Neural cell (in vitro differentiated cells): ENCODE data around the gene LMOD3. TPM values are rescaled to one million over a fixed set of nuclear protein-coding genes. Genes with fewer than 3 reads are reported as not detected.
A peak's percentile ranks its signal among the peaks of the same experiment; 100 is the strongest.

Experiments used
- H2AFZ ChIP-seq: fragments of 200-600, 300-800 bp; sonication (generic), shearing (Covaris generic); 2 replicates; pipeline ENCODE4 v1.6.0; 2014; ENCODE audit warnings: low read depth, mild to moderate bottlenecking, antibody characterized with exemption, low read length, moderate library complexity
- H3F3A ChIP-seq: fragments of 200-600 bp; shearing (Covaris generic); 2 replicates; pipeline ENCODE4 v1.6.1; 2016; ENCODE audit warnings: mild to moderate bottlenecking, moderate library complexity, mixed read lengths, antibody characterized with exemption, low read length; ENCODE audit not compliant: insufficient read depth, poor library complexity, severe bottlenecking
- H3K27ac ChIP-seq: fragments of 200-600, 300-800 bp; sonication (generic), shearing (Covaris generic); 2 replicates; pipeline ENCODE4 v1.5.1; 2014; ENCODE audit warnings: mild to moderate bottlenecking, low read length, moderate library complexity
- H3K27me3 ChIP-seq: fragments of 300-800, 200-600 bp; sonication (generic), shearing (Covaris generic); 2 replicates; pipeline ENCODE4 v1.6.0; 2014; ENCODE audit warnings: mild to moderate bottlenecking, low read depth, low read length, moderate library complexity; ENCODE audit not compliant: insufficient read depth
- H3K36me3 ChIP-seq: fragments of 300-800, 200-600 bp; sonication (generic), shearing (Covaris generic); 2 replicates; pipeline ENCODE4 v1.5.1; 2014; ENCODE audit warnings: mild to moderate bottlenecking, antibody characterized with exemption, low read length, moderate library complexity; ENCODE audit not compliant: insufficient read depth
- H3K4me2 ChIP-seq: fragments of 300-800, 200-600 bp; sonication (generic), shearing (Covaris generic); 2 replicates; pipeline ENCODE4 v1.6.0; 2014; ENCODE audit warnings: mild to moderate bottlenecking, low read length
- H3K4me3 ChIP-seq: fragments of 300-800, 200-600 bp; sonication (generic), shearing (Covaris generic); 2 replicates; pipeline ENCODE4 v1.5.1; 2014; ENCODE audit warnings: mild to moderate bottlenecking, low read length, moderate library complexity
- H3K79me2 ChIP-seq: fragments of 200-600 bp; shearing (Covaris generic); replicated peaks from 2 replicates; pipeline ENCODE4 v1.6.0; 2014; ENCODE audit warnings: mild to moderate bottlenecking, low read length, moderate library complexity; ENCODE audit not compliant: insufficient read depth
- H3K9ac ChIP-seq: fragments of 300-800, 200-600 bp; sonication (generic), shearing (Covaris generic); 2 replicates; pipeline ENCODE4 v1.6.1; 2016; ENCODE audit warnings: mild to moderate bottlenecking, low read length, mixed read lengths
- H3K9me2 ChIP-seq: fragments of 200-600 bp; shearing (Covaris generic); 2 replicates; pipeline ENCODE4 v1.6.1; 2016; ENCODE audit warnings: mild to moderate bottlenecking, low read length, mixed read lengths; ENCODE audit not compliant: insufficient read depth
- H3K9me3 ChIP-seq: fragments of 200-600, 300-800 bp; sonication (generic), shearing (Covaris generic); 2 replicates; pipeline ENCODE4 v1.6.1; 2016; ENCODE audit warnings: mild to moderate bottlenecking, mixed run types, low read length, moderate library complexity, mixed read lengths
- H4K20me1 ChIP-seq: fragments of 200-600 bp; shearing (Covaris generic); 2 replicates; pipeline ENCODE4 v1.6.1; 2016; ENCODE audit warnings: mild to moderate bottlenecking, mixed run types; ENCODE audit not compliant: insufficient read depth
- EP300 ChIP-seq: fragments of 450-650 bp; conservative IDR thresholded peaks from 2 replicates; pipeline ENCODE4 v1.6.1; 2014; ENCODE audit warnings: antibody characterized with exemption, mild to moderate bottlenecking, moderate library complexity; ENCODE audit not compliant: poor library complexity, severe bottlenecking
- EZH2 ChIP-seq: fragments of 200-600, 300-800 bp; shearing (Covaris generic), sonication (generic); IDR thresholded peaks from 2 replicates; pipeline ENCODE4 v1.6.1; 2014; ENCODE audit warnings: antibody characterized with exemption, low read length, borderline replicate concordance, mild to moderate bottlenecking; ENCODE audit not compliant: insufficient read depth, poor library complexity, severe bottlenecking
- MXI1 ChIP-seq: fragments of 450-650 bp; conservative IDR thresholded peaks from 2 replicates; pipeline ENCODE4 v1.6.1; 2014; ENCODE audit warnings: antibody characterized with exemption, mild to moderate bottlenecking; ENCODE audit not compliant: poor library complexity, severe bottlenecking
- POLR2AphosphoS5 ChIP-seq: IDR thresholded peaks from 2 replicates; pipeline ENCODE4 v1.6.1; 2012
- RAD21 ChIP-seq: fragments of 450-650 bp; conservative IDR thresholded peaks from 2 replicates; pipeline ENCODE4 v1.6.1; 2014; ENCODE audit warnings: antibody characterized with exemption, mild to moderate bottlenecking, moderate library complexity
- SMC3 ChIP-seq: fragments of 450-650 bp; conservative IDR thresholded peaks from 2 replicates; pipeline ENCODE4 v1.6.1; 2014; ENCODE audit warnings: antibody characterized with exemption, mild to moderate bottlenecking, moderate library complexity; ENCODE audit not compliant: poor library complexity
- TAF1 ChIP-seq: IDR thresholded peaks from 2 replicates; pipeline ENCODE4 v1.6.1; 2012; ENCODE audit warnings: low read depth
- polyA plus RNA-seq: library from polyadenylated mRNA; depleted of rRNA; stranded (reverse); fragments of >200 nt; gene quantifications from 2 replicates; pipeline ENCODE4 v1.2.3, GENCODE V29; 2014
- TF ChIP-seq, protein P1 (sequence below): IDR thresholded peaks from 2 replicates; pipeline ENCODE4 v1.6.1; 2012; ENCODE audit warnings: borderline replicate concordance
- TF ChIP-seq, protein P2 (sequence below): fragments of 450-650 bp; IDR thresholded peaks from 2 replicates; pipeline ENCODE4 v1.5.1; 2014; ENCODE audit warnings: antibody characterized with exemption, mild to moderate bottlenecking, moderate library complexity; ENCODE audit not compliant: poor library complexity, severe bottlenecking

The LMOD3 gene
- polyA plus RNA-seq, 1 donor from 2014 or later = not detected

DNA sequence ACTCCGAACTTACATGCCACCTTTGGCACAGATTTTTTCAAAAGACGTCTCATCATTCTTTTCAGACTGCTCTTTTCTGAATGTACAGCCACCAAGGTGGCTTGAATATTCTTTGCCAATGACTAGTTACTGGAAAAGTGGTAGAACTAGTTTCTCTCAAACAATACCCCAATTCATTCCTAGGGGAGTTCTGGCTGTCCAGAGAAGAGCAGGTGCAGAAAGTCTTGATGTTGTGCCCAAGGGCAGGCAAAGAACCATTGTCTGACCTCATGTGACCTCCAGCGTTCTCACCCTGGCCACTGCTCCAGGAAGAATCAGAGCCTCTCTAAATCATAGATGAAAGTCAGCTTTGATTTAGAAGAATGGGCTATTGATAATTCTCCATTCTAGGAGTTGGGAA is 5.5 kb downstream of the LMOD3 start:
- H3K27ac ChIP-seq = no peak overlapping the region

DNA sequence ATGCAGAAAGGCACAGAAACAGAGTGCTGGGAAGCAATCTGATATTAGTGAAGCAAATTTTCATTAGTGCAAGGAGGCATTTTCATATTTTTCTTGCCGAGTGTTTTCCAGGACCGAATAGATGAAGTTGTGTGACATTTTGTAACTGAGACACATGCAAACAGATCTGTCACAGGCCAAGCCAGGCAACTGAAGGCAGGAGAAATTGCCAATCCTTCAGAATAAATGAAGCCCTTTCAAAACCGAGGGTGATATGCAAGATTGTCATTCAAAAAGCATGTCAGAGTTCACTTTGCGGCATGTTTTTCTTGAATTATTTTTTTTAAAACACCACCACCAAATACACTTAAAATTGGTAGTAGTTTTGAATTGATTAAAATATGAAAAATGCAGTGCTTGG is 6.2 kb downstream of the LMOD3 start:
- TF ChIP-seq TAF1 (no peak), POLR2AphosphoS5 (peak; percentile 45), EP300 (peak; percentile 84), SMC3 (no peak), EZH2 (no peak), MXI1 (no peak)
- TF ChIP-seq, protein P1, sequence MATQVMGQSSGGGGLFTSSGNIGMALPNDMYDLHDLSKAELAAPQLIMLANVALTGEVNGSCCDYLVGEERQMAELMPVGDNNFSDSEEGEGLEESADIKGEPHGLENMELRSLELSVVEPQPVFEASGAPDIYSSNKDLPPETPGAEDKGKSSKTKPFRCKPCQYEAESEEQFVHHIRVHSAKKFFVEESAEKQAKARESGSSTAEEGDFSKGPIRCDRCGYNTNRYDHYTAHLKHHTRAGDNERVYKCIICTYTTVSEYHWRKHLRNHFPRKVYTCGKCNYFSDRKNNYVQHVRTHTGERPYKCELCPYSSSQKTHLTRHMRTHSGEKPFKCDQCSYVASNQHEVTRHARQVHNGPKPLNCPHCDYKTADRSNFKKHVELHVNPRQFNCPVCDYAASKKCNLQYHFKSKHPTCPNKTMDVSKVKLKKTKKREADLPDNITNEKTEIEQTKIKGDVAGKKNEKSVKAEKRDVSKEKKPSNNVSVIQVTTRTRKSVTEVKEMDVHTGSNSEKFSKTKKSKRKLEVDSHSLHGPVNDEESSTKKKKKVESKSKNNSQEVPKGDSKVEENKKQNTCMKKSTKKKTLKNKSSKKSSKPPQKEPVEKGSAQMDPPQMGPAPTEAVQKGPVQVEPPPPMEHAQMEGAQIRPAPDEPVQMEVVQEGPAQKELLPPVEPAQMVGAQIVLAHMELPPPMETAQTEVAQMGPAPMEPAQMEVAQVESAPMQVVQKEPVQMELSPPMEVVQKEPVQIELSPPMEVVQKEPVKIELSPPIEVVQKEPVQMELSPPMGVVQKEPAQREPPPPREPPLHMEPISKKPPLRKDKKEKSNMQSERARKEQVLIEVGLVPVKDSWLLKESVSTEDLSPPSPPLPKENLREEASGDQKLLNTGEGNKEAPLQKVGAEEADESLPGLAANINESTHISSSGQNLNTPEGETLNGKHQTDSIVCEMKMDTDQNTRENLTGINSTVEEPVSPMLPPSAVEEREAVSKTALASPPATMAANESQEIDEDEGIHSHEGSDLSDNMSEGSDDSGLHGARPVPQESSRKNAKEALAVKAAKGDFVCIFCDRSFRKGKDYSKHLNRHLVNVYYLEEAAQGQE = no peak
- TF ChIP-seq, protein P2, sequence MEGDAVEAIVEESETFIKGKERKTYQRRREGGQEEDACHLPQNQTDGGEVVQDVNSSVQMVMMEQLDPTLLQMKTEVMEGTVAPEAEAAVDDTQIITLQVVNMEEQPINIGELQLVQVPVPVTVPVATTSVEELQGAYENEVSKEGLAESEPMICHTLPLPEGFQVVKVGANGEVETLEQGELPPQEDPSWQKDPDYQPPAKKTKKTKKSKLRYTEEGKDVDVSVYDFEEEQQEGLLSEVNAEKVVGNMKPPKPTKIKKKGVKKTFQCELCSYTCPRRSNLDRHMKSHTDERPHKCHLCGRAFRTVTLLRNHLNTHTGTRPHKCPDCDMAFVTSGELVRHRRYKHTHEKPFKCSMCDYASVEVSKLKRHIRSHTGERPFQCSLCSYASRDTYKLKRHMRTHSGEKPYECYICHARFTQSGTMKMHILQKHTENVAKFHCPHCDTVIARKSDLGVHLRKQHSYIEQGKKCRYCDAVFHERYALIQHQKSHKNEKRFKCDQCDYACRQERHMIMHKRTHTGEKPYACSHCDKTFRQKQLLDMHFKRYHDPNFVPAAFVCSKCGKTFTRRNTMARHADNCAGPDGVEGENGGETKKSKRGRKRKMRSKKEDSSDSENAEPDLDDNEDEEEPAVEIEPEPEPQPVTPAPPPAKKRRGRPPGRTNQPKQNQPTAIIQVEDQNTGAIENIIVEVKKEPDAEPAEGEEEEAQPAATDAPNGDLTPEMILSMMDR = no peak
- H3K27ac ChIP-seq = no peak overlapping the region

More for the DNA sequence above, 5.5 kb downstream of the LMOD3 start:
- H3K79me2 ChIP-seq = no peaks in the 10 kb centered on the region
- H3K4me2 ChIP-seq = no peak overlapping the region
- TF ChIP-seq EZH2 = no peak
- TF ChIP-seq TAF1 = no peak
- TF ChIP-seq EP300 = no peak
- TF ChIP-seq MXI1 = no peak
- TF ChIP-seq, protein P2 = no peak
- TF ChIP-seq RAD21 = no peak
- TF ChIP-seq POLR2AphosphoS5 = no peak
- TF ChIP-seq, protein P1 = no peak
- no peak for TF ChIP-seq SMC3
- H3K36me3 ChIP-seq = no peaks in the 10 kb centered on the region
- H3K9me2 ChIP-seq = no peaks in the 10 kb centered on the region
- H3F3A ChIP-seq = no peaks in the 10 kb centered on the region
- no peak overlapping the region for H3K4me3 ChIP-seq
- no peak overlapping the region for H2AFZ ChIP-seq
- H3K9ac ChIP-seq = no peak overlapping the region
- no peaks in the 10 kb centered on the region for H4K20me1 ChIP-seq
- no peaks in the 10 kb centered on the region for H3K27me3 ChIP-seq
- H3K9me3 ChIP-seq = no peaks in the 10 kb centered on the region

More for the DNA sequence above, 6.2 kb downstream of the LMOD3 start:
- H3F3A ChIP-seq = no peaks in the 10 kb centered on the region
- H3K9ac ChIP-seq = no peak overlapping the region
- no peaks in the 10 kb centered on the region for H3K9me2 ChIP-seq
- no peaks in the 10 kb centered on the region for H3K36me3 ChIP-seq
- H3K9me3 ChIP-seq = no peaks in the 10 kb centered on the region
- H3K4me2 ChIP-seq = no peak overlapping the region
- no peak overlapping the region for H2AFZ ChIP-seq
- no peaks in the 10 kb centered on the region for H4K20me1 ChIP-seq
- H3K79me2 ChIP-seq = no peaks in the 10 kb centered on the region
- no peaks in the 10 kb centered on the region for H3K27me3 ChIP-seq
- H3K4me3 ChIP-seq = no peak overlapping the region
